ENCODE data around the gene GPR146.

The GPR146 gene

GRCh38 chr7:1019255-1019785 is 25.0 kb upstream of the GPR146 start:
- Histone ChIP-seq H3K4me3 (no peak overlapping the region), H3K36me3 (peaks cover 3 to 64% (median 46%) of the 10 kb centered on the region in 3 donors), H3K9me3 (no peaks in the 10 kb centered on the region), H3K4me1 (peaks cover 0 to 25% (median 4%) of the 10 kb centered on the region in 4 donors), H3K27ac (no peak overlapping the region), H3K27me3 (no peaks in the 10 kb centered on the region)
- intact Hi-C loops (cut with DNase I; ENCODE audit: low total_unique reads), result no loop called here
- no peak for DNase-seq
- no peak for TF ChIP-seq CTCF (IDR thresholded peaks at IDR 0.05)

- Histone ChIP-seq H3K4me1 (peaks cover 0 to 25% (median 8%) of the 10 kb centered on the region in 4 donors), H3K9me3 (no peaks in the 10 kb centered on the region), H3K27me3 (no peaks in the 10 kb centered on the region), H3K27ac (no peak overlapping the region), H3K36me3 (peaks cover 3 to 67% (median 52%) of the 10 kb centered on the region in 3 donors), H3K4me3 (no peak overlapping the region)
- intact Hi-C loops (cut with DNase I; ENCODE audit: low total_unique reads), result no loop called here
- DNase-seq, result no peak
- TF ChIP-seq CTCF (IDR thresholded peaks at IDR 0.05), result no peak
Observed at GRCh38 chr7:1019789-1020610, 24.3 kb upstream of the GPR146 start.

- Histone ChIP-seq H3K9me3 (no peaks in the 10 kb centered on the region), H3K36me3 (peaks cover 3 to 75% (median 60%) of the 10 kb centered on the region in 3 donors), H3K4me3 (no peak overlapping the region), H3K4me1 (peaks cover 0 to 25% (median 14%) of the 10 kb centered on the region in 4 donors), H3K27me3 (no peaks in the 10 kb centered on the region), H3K27ac (no peak overlapping the region)
- intact Hi-C loops (cut with DNase I; ENCODE audit: low total_unique reads), result no loop called here
- peak in 1 of 2 experiments; percentile 10 for TF ChIP-seq CTCF (IDR thresholded peaks at IDR 0.05)
- DNase-seq, result no peak
Observed at GRCh38 chr7:1020849-1021251, 23.5 kb upstream of the GPR146 start.

- peaks cover 6 to 81% (median 66%) of the 10 kb centered on the region in 3 donors for H3K36me3 ChIP-seq
- H3K4me3 ChIP-seq, result no peak overlapping the region
- intact Hi-C loops (cut with DNase I; ENCODE audit: low total_unique reads), result no loop called here
- no peak for DNase-seq
- H3K4me1 ChIP-seq, result peaks cover 0 to 28% (median 17%) of the 10 kb centered on the region in 4 donors
- H3K27me3 ChIP-seq, result no peaks in the 10 kb centered on the region
- no peak overlapping the region for H3K27ac ChIP-seq
- TF ChIP-seq CTCF (IDR thresholded peaks at IDR 0.05), result no peak
- H3K9me3 ChIP-seq, result no peaks in the 10 kb centered on the region
Observed at GRCh38 chr7:1021366-1021765, 23.0 kb upstream of the GPR146 start.

GRCh38 chr7:1021931-1022330 is 22.4 kb upstream of the GPR146 start:
- intact Hi-C loops (cut with DNase I; ENCODE audit: low total_unique reads), result no loop called here

More at GRCh38 chr7:1021931-1022330, 22.4 kb upstream of the GPR146 start:
- TF ChIP-seq CTCF (IDR thresholded peaks at IDR 0.05), result no peak
- no peak for DNase-seq
- no peak overlapping the region for H3K27ac ChIP-seq
- peaks cover 9 to 82% (median 68%) of the 10 kb centered on the region in 3 donors for H3K36me3 ChIP-seq
- H3K4me1 ChIP-seq, result peaks cover 0 to 33% (median 22%) of the 10 kb centered on the region in 4 donors
- H3K27me3 ChIP-seq, result no peaks in the 10 kb centered on the region
- H3K4me3 ChIP-seq, result no peak overlapping the region
- H3K9me3 ChIP-seq, result no peaks in the 10 kb centered on the region
